GM12801 (cell line): ENCODE measurements around the gene SEMA3B.

Source experiments
- TF ChIP-seq, protein P1 (sequence below): IDR thresholded peaks from one replicate; pipeline ENCODE4 v1.5.1; 2011; ENCODE audit warnings: control low read depth; ENCODE audit not compliant: insufficient read length; ENCODE audit errors: extremely low read depth

SEMA3B gene

DNA sequence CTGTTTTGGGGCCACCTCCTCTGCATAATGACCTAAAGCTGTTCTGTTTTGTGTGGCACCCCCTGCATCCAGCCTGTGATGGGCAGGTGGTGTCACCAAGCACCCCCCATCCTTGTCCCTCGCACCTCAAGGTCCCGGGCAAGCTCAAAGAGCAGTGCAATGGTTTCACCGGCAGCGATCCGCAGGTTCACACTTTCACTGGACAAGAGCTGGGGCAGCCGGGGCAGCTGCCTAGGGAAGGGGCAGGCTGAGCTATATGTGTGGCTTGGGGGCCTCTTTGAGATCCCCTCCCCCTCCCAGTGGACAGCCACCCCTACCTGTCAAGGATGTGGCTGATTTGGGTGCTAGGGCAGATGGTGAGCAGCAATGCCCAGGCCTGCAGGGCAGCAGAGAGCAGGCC, 20.2 kb downstream of the SEMA3B start:
- TF ChIP-seq, protein P1, sequence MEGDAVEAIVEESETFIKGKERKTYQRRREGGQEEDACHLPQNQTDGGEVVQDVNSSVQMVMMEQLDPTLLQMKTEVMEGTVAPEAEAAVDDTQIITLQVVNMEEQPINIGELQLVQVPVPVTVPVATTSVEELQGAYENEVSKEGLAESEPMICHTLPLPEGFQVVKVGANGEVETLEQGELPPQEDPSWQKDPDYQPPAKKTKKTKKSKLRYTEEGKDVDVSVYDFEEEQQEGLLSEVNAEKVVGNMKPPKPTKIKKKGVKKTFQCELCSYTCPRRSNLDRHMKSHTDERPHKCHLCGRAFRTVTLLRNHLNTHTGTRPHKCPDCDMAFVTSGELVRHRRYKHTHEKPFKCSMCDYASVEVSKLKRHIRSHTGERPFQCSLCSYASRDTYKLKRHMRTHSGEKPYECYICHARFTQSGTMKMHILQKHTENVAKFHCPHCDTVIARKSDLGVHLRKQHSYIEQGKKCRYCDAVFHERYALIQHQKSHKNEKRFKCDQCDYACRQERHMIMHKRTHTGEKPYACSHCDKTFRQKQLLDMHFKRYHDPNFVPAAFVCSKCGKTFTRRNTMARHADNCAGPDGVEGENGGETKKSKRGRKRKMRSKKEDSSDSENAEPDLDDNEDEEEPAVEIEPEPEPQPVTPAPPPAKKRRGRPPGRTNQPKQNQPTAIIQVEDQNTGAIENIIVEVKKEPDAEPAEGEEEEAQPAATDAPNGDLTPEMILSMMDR: no peak

- TF ChIP-seq, protein P1: no peak
Measured at GRCh38 chr3:50290161-50290641, 21.3 kb downstream of the SEMA3B start.

DNA sequence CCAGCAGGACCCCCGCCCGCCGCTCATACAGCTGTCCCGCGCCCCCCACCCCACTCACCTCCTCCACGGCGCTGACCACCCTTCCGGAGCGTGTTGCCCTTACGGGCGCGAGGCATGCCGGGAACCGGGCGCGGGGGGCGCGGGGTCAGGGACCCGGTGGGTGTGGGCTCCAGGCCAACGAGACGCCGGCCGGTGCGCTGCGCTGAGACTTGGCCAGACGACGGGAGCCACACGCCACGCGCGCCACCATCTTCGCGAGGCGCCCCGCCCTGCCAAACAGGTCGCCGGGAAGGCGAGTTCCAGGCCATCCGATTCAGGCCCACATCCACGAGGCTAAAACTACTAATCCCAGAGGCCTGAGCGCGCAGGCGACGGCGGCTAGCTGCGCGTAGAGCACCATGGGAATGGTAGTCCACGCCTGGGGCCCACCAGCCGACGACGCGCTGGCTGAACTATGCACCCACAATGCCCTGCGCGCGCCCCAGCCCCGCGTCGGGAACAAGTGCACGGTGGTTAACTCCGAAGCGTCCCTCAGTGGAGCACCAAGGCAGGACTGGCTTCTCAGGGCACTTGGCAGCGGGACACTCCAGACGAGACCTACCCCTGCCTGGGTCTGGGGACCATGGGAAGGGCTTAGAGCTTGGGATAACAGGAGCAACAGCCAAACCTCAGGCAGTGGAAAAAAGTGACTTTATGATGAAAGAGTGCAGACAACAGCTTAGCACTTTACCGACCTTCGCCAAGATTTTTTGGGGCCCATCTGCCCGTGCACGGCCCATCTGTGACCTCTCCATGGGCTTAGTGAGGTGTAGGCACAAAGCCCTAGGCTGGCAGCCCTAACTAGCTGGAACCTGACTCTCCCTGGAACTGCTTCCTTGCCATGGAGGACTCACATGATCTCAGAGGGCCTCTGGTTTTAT, 23.5 kb downstream of the SEMA3B start, which contains the start of gene IFRD2:
Gene IFRD2, minus strand, starts transcription at position 271 of the 920 bp plus-strand sequence. Its CDS starts 155 bp downstream, at position 116.
- TF ChIP-seq, protein P1: no peak

DNA sequence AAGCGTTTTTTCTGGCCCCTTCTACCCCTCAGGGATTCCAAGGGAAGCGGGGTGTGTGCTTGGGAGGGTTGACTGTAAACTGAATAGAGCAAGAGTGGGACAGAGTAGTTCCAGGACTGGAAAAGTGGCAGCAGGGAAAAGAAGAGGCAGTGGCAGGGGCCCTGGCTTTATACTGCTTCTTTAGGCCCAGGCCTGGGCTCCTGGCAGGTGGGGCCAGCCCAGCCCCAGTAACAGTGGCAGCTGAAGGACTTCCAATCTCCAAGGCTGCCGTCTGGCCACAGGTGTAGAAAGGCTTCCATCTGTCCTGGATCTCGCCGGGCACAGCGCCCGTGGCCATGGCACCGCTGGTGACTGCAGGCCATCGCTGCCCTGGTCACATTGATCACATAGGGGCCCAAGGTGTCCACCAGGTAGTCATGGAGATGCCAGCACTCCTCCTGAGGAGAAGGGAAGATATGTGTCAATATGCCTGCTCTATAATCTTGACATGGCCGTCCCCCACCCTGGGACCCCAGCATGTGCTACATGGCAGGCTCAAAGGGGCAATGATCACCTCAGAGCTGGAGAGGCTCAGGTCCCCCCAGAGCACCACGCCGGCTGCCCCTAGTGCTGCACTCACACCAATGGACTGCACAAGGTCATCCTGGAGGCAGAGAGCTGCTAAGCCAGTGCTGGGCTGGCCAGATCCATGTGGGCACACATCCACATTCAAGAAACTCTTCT, 24.3 kb downstream of the SEMA3B start:
- TF ChIP-seq, protein P1: no peak

DNA sequence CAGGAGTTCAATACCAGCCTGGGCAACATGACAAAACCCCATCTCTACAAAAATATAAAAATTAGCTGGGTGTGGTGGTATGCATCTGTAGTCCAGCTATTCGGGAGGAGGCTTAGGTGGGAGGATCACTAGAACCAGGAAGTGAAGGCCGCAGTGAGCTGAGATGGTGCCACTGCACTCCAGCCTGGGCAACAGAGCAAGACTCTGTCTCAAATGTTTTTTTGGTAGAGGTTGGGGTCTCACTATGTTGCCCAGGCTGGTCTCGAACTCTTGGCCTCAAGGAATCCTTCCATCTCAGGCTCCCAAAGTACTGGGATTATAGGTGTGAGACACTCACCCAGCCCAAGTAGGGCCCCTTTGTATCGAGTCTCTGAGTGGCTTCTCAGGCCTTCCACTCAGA, 25.1 kb downstream of the SEMA3B start:
- TF ChIP-seq, protein P1: no peak

DNA sequence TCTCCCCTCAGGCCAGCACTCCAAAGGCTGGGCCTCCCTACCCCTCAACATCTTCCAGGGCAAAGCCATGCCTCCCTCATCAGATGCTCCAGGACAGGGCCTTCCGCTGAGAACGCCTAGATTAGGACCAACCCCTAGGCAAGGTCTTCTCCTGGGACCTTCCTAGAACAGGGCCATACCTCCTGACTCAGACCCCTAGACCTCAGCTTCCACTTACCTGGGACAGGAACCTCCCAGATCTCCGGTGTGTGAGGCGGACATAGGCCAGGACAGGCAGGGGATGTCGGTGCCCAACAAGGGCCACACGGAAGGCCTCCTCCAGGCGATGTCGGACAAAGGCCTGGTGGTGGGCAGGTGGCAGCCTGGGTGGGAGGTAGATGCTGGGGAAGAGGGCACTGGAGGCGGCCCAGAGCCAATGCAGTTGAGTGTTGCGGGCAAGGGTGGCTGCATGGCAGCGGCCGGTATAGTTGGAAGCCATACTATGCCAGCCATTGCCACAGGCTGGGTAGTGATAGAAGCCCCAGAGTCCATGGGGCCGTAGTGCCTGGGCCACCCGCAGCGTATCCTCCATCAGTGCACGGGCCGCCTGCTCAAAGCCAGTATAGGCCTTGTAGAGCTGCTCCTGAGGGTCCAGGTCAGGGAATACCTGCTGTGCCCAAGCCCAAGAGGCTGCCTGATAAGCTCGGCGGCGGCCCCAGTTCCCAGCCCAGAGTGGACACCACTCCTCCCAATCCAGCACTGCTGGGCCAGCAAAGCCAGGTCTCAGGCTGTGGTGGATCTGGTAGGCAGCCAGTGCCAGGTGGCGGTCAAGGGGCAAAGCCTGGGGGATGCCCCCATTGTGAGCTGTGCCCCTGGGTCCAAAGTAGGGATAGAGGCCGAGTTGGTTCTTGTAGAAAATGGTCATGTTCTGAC, 25.8 kb downstream of the SEMA3B start:
- TF ChIP-seq, protein P1: no peak
